NCI-H2029 (cell line): ENCODE data around the gene PARK7.

Experiments used
- DNase-seq: peaks from one replicate; lab custom pipeline; 2025; lab: John Stamatoyannopoulos, UW

PARK7 gene

GRCh38 chr1:7984811-7985210 is 23.3 kb downstream of the PARK7 start:
- no peak for DNase-seq

GRCh38 chr1:7985851-7986612 is 24.5 kb downstream of the PARK7 start:
- DNase-seq, result no peak

- no peak for DNase-seq
Observed at GRCh38 chr1:7987528-7987927, 26.0 kb downstream of the PARK7 start.

- no peak for DNase-seq
Observed at GRCh38 chr1:7988576-7988975, 27.1 kb downstream of the PARK7 start.

GRCh38 chr1:7989762-7990428 is 28.4 kb downstream of the PARK7 start:
- DNase-seq, result no peak

- no peak for DNase-seq
Observed at GRCh38 chr1:7991504-7992440, 30.3 kb downstream of the PARK7 start.

- DNase-seq, result no peak
Observed at GRCh38 chr1:7992885-7993284, 31.4 kb downstream of the PARK7 start.

GRCh38 chr1:7993593-7994479 is 32.3 kb downstream of the PARK7 start:
- DNase-seq, result no peak

- DNase-seq, result no peak
Observed at GRCh38 chr1:7994827-7995226, 33.3 kb downstream of the PARK7 start.

GRCh38 chr1:7995437-7995836 is 33.9 kb downstream of the PARK7 start:
- no peak for DNase-seq

GRCh38 chr1:8002329-8002910 is 40.9 kb downstream of the PARK7 start:
- no peak for DNase-seq

- no peak for DNase-seq
Observed at GRCh38 chr1:8002921-8003320, 41.4 kb downstream of the PARK7 start.

GRCh38 chr1:8003438-8004112 is 42.1 kb downstream of the PARK7 start:
- no peak for DNase-seq

- DNase-seq, result no peak
Observed at GRCh38 chr1:8004113-8004802, 42.7 kb downstream of the PARK7 start.

- no peak for DNase-seq
Observed at GRCh38 chr1:8004803-8005573, 43.5 kb downstream of the PARK7 start.

- peak; percentile 77 for DNase-seq
Observed at GRCh38 chr1:8006037-8006963, 44.8 kb downstream of the PARK7 start.

- no peak for DNase-seq
Observed at GRCh38 chr1:8009043-8010002, 47.8 kb downstream of the PARK7 start.
